Upper lobe of left lung (tissue), 6 donors: ENCODE measurements around the gene LRP11. TPM values are rescaled to one million over a fixed set of nuclear protein-coding genes. Genes with fewer than 3 reads are reported as not detected.
"Not testable (repeated sequence)": the region's sequence is repeated elsewhere in the genome, so short reads cannot be mapped to it uniquely, and the experiment has no call there.

Source experiments
- ATAC-seq, 2 donors: fragments of 200-7000 bp; cut with Tn5 transposase; one replicate each; pipeline ENCODE4 v1.9.1; 2022; ENCODE audit warnings: mild to moderate bottlenecking in 2 of 2, moderate library complexity in 2 of 2; ENCODE audit not compliant: low FRiP score in 2 of 2
- DNase-seq, 2 donors: peaks; one replicate each; pipeline ENCODE4 v3.0.0-alpha.2; 2019 to 2020
- H3K27ac ChIP-seq, 4 donors: fragments of 200-600 bp; sonication (generic); one replicate each; pipeline ENCODE4 v1.5.1; 2016 to 2019
- H3K27me3 ChIP-seq, 4 donors: fragments of 200-600 bp; sonication (generic); one replicate each; pipeline ENCODE4 v1.5.1; 2017 to 2019
- H3K36me3 ChIP-seq, 4 donors: fragments of 200-600 bp; sonication (generic); one replicate each; pipeline ENCODE4 v1.5.1; 2016 to 2019
- H3K4me1 ChIP-seq, 4 donors: fragments of 200-600 bp; sonication (generic); one replicate each; pipeline ENCODE4 v1.5.1; 2018 to 2019
- H3K4me3 ChIP-seq, 4 donors: fragments of 200-600 bp; sonication (generic); one replicate each; pipeline ENCODE4 v1.5.1; 2017 to 2019; ENCODE audit warnings: mild to moderate bottlenecking in 2 of 4, moderate library complexity in 1 of 4
- H3K9me3 ChIP-seq, 4 donors: fragments of 200-600 bp; sonication (generic); one replicate each; pipeline ENCODE4 v1.5.1; 2018 to 2019
- EP300 ChIP-seq, 4 donors: sonication (generic); formaldehyde crosslinking; IDR thresholded peaks; one replicate each; pipeline ENCODE4 v1.5.1; 2017; ENCODE audit warnings: antibody characterized with exemption in 4 of 4, control low read depth in 2 of 4
- POLR2A ChIP-seq, 4 donors: fragments of 450-650 bp; IDR thresholded peaks; one replicate each; pipeline ENCODE4 v1.5.1; 2016 to 2017; ENCODE audit warnings: antibody characterized with exemption in 4 of 4, mild to moderate bottlenecking in 2 of 4
- POLR2AphosphoS5 ChIP-seq, 2 donors: sonication (generic); formaldehyde crosslinking; IDR thresholded peaks; one replicate each; pipeline ENCODE4 v1.5.1; 2017; ENCODE audit warnings: antibody characterized with exemption in 2 of 2
- WGBS, 2 donors: methylation state at CpG; one replicate each; pipeline ENCODE4 v1.1.5; 2017 to 2018; 5-methylcytosine and 5-hydroxymethylcytosine counted together
- total RNA-seq, 6 donors: library from RNA; depleted of rRNA in 4 of 6; stranded (reverse); fragments of >200 nt in 4 of 6; gene quantifications; one replicate each; pipeline versions ENCODE4 v1.1.0 to v1.2.1, GENCODE V29; 2016 to 2021
- TF ChIP-seq, protein P1 (sequence below), 6 experiments: fragments of 450-650 bp in 4 of 6; fragments of 200-600 bp in 2 of 6; sonication (generic) in 2 of 6; IDR thresholded peaks; one replicate each; pipeline ENCODE4 v1.5.1; 2016 to 2019; ENCODE audit warnings: antibody characterized with exemption in 6 of 6
- donor health status: DM: no; HTN: no; CAD: no; lungs with moderate emphysema.
- donor health status: DM: no; HTN: yes; CAD: no; lungs with severe emphysema.

Gene LRP11
- total RNA-seq, 6 donors from 2014 or later: 30.2 to 104 (median 39.9) TPM

DNA sequence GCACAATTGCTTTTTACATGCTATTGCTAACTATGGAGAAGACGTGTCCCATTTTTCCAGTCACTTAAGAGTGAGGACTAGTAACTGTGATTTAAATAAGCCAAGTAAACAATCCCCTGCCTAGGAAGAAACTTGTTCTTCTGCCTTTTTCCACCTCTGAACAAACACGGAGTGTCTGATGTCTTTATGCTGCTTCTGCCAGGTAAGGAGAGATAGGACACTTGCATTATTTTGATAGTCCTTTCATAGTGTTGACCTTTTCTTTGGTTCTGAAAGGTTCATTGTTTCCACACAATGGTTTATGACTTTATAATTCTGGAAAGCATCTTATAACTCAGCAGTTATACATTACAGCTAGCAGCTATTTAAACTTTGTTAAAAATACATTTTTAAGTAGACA lies 8.4 kb downstream of the LRP11 start:
- TF ChIP-seq EP300 (IDR thresholded peaks at IDR 0.05) (no peak), POLR2A (IDR thresholded peaks at IDR 0.05) (no peak), POLR2AphosphoS5 (IDR thresholded peaks at IDR 0.05) (no peak)
- TF ChIP-seq, protein P1, sequence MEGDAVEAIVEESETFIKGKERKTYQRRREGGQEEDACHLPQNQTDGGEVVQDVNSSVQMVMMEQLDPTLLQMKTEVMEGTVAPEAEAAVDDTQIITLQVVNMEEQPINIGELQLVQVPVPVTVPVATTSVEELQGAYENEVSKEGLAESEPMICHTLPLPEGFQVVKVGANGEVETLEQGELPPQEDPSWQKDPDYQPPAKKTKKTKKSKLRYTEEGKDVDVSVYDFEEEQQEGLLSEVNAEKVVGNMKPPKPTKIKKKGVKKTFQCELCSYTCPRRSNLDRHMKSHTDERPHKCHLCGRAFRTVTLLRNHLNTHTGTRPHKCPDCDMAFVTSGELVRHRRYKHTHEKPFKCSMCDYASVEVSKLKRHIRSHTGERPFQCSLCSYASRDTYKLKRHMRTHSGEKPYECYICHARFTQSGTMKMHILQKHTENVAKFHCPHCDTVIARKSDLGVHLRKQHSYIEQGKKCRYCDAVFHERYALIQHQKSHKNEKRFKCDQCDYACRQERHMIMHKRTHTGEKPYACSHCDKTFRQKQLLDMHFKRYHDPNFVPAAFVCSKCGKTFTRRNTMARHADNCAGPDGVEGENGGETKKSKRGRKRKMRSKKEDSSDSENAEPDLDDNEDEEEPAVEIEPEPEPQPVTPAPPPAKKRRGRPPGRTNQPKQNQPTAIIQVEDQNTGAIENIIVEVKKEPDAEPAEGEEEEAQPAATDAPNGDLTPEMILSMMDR (IDR thresholded peaks at IDR 0.05): no peak
- DNase-seq (no peak), ATAC-seq (no peak)
- H3K27ac ChIP-seq: peak overlapping the region in 3 of 4 donors; percentile 26 to 40 (median 34)
- H3K4me1 ChIP-seq: peaks cover 13 to 40% (median 29%) of the 10 kb centered on the region in 4 donors
- no peaks in the 10 kb centered on the region for H3K27me3 ChIP-seq
- H3K36me3 ChIP-seq: no peaks in the 10 kb centered on the region
- no peak overlapping the region for H3K4me3 ChIP-seq
- WGBS, 2 donors: 59 to 66% methylated on average over 2 of the region's 2 CpGs
- no peaks in the 10 kb centered on the region for H3K9me3 ChIP-seq

DNA sequence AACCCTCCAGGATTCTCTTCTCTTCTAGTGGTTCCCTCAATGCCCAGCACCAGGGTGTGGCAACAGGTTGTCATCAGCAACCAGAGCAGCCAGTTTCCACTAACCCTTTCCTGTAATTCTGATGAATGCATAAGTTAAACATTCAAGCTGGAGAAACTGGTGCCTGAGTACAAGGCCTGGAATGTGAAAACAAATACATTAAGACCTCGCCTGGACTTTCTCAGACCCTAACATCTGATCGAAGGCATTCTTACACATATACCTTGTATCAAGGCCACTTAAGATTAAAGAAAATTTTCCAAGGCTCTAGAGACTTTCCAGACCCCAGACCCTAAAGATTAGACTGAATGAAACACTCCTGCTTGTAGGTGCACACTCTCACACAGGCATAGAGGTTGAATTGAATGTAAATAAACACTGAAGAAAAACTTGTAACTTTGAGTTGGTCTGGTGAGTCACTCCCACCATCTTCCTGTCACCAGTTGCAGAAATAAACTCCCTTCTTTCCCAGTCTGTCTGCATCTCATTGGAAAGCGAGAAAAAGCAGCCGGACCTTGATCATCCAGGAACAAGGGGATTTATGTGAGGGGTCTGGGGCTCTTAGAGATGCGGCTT lies 9.0 kb downstream of the LRP11 start:
- WGBS, 2 donors: 66 to 77% methylated on average over 5 of the region's 5 CpGs
- peak overlapping the region; percentile 21 to 40 (median 30) for H3K27ac ChIP-seq
- ATAC-seq (peak in 1 of 2 donors; percentile 65), DNase-seq (peak in 1 of 2 donors; percentile 58)
- no peaks in the 10 kb centered on the region for H3K9me3 ChIP-seq
- peaks cover 13 to 37% (median 29%) of the 10 kb centered on the region in 4 donors for H3K4me1 ChIP-seq
- H3K4me3 ChIP-seq: no peak overlapping the region
- no peaks in the 10 kb centered on the region for H3K36me3 ChIP-seq
- no peaks in the 10 kb centered on the region for H3K27me3 ChIP-seq
- no peak for TF ChIP-seq POLR2A (IDR thresholded peaks at IDR 0.05)
- TF ChIP-seq, protein P1 (IDR thresholded peaks at IDR 0.05): no peak
- no peak for TF ChIP-seq EP300 (IDR thresholded peaks at IDR 0.05)
- TF ChIP-seq POLR2AphosphoS5 (IDR thresholded peaks at IDR 0.05): no peak

DNA sequence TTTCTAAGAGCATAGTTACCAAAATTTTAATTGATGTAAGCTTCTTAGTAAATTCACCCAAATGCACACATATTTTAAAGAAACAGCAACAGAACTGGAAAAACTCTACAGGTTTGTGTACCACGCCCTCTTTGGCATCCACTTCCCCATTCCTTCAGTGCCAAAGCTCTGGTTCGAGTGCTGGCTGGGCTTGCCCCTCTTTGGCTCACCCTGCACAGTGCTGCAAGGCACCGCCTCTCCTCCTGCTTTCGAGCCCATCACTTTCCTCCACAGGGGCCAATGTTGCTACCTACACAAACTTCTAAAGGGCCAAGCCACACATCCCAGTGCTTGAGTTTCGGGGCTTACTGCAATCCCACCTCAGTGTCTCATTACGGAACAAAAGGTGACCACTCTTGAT lies 9.6 kb downstream of the LRP11 start:
- Histone ChIP-seq H3K4me1 (peaks cover 13 to 37% (median 29%) of the 10 kb centered on the region in 4 donors), H3K36me3 (no peaks in the 10 kb centered on the region), H3K9me3 (no peaks in the 10 kb centered on the region), H3K4me3 (no peak overlapping the region), H3K27ac (peak overlapping the region in 3 of 4 donors; percentile 19 to 40 (median 26)), H3K27me3 (no peaks in the 10 kb centered on the region)
- peak in 1 of 2 donors; percentile 80 for DNase-seq
- 48 to 51% methylated on average over 6 of the region's 6 CpGs for WGBS, 2 donors
- TF ChIP-seq, protein P1 (IDR thresholded peaks at IDR 0.05): no peak
- TF ChIP-seq EP300 (IDR thresholded peaks at IDR 0.05): no peak
- peak; percentile 60 to 78 for ATAC-seq

DNA sequence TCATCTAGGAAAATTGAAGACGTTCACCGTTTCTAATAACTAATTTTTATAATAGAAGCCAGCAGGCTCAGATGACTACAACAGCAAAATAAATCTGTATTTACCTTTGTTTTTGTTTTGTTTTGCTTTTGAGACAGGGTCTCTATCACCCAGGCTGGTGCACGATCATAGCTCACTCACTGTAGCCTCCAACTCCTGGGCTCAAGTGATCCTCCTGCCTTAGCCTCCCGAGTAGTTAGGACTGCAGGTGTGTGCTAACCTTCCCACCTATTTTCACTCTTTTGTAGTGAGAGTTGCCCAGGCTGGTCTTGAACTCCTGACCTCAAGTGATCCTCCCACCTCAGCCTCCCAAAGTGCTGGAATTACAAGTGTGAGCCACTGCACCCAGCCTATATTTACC lies 10.1 kb downstream of the LRP11 start:
- H3K27ac ChIP-seq: peak overlapping the region in 3 of 4 donors; percentile 19 to 44 (median 26)
- ATAC-seq: not testable (repeated sequence)

DNA sequence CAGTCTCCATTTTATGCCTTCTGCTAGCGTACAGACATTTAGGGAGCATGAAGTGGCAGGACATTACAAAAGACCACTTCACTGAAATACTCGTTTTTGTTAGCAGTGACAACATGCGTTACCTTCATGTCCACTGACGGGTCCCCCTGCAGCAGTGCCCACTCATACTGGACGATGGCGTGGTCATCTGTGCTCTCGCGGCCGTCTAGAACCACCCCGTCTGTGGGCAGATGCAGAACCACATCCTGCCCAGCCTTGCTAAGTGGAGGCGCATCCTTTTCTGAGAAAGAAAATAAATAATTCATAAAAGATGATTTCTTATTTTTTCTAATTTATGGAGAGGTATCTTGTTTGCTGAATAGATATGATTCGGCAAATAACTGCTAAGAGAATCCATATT lies 11.3 kb downstream of the LRP11 start:
- 71 to 73% methylated on average over 12 of the region's 12 CpGs for WGBS, 2 donors
- Histone ChIP-seq H3K36me3 (no peaks in the 10 kb centered on the region), H3K4me1 (peaks cover 13 to 37% (median 25%) of the 10 kb centered on the region in 4 donors), H3K27ac (peak overlapping the region in 3 of 4 donors; percentile 50 to 64 (median 57)), H3K4me3 (no peak overlapping the region), H3K27me3 (no peaks in the 10 kb centered on the region), H3K9me3 (no peaks in the 10 kb centered on the region)
- ATAC-seq: no peak
- DNase-seq: no peak
- TF ChIP-seq POLR2AphosphoS5 (IDR thresholded peaks at IDR 0.05) (no peak), EP300 (IDR thresholded peaks at IDR 0.05) (no peak), POLR2A (IDR thresholded peaks at IDR 0.05) (no peak)
- TF ChIP-seq, protein P1 (IDR thresholded peaks at IDR 0.05): no peak

More for the DNA sequence above, 10.1 kb downstream of the LRP11 start:
- H3K27me3 ChIP-seq, DNase-seq, H3K36me3 ChIP-seq, H3K4me3 ChIP-seq, H3K9me3 ChIP-seq: not testable (repeated sequence)
- 83 to 90% methylated on average over 4 of the region's 4 CpGs for WGBS, 2 donors
- H3K4me1 ChIP-seq: peaks cover 13 to 37% (median 27%) of the 10 kb centered on the region in 4 donors
